Type B pancreatic cell (in vitro differentiated cells): ENCODE data around the gene WNT2B. TPM values are rescaled to one million over a fixed set of nuclear protein-coding genes. Genes with fewer than 3 reads are reported as not detected.

Source experiments
- DNase-seq: peaks from one replicate; pipeline ENCODE4 v3.0.0; 2021; ENCODE audit warnings: mixed read lengths; ENCODE audit not compliant: unreplicated experiment; ENCODE audit errors: extremely low spot score
- H3K27ac Mint-ChIP-seq: 2 replicates; pipeline ENCODE4 v1.8.0; 2021; ENCODE audit warnings: mild to moderate bottlenecking, mixed read lengths
- H3K27me3 Mint-ChIP-seq: 2 replicates; pipeline ENCODE4 v1.8.0; 2021; ENCODE audit warnings: mixed read lengths
- H3K36me3 Mint-ChIP-seq: 2 replicates; pipeline ENCODE4 v1.8.0; 2021; ENCODE audit warnings: mixed read lengths
- H3K4me1 Mint-ChIP-seq: one replicate; pipeline ENCODE4 v1.8.0; 2021; ENCODE audit warnings: mixed read lengths; ENCODE audit not compliant: unreplicated experiment
- H3K4me3 Mint-ChIP-seq: 2 replicates; pipeline ENCODE4 v1.8.0; 2021; ENCODE audit warnings: mild to moderate bottlenecking, mixed read lengths
- H3K9me3 Mint-ChIP-seq: 2 replicates; pipeline ENCODE4 v1.8.0; 2021; ENCODE audit warnings: mixed read lengths
- CTCF ChIP-seq: fragments of 200-600 bp; sonication (generic); conservative IDR thresholded peaks from 2 replicates; pipeline ENCODE4 v1.5.0; 2021; ENCODE audit warnings: antibody characterized with exemption, mild to moderate bottlenecking
- total RNA-seq: library from RNA; stranded (reverse); gene quantifications from 2 replicates; pipeline ENCODE4 v1.2.1, GENCODE V29; 2021; ENCODE audit warnings: low replicate concordance

The WNT2B gene
- total RNA-seq, 1 donor from 2014 or later: 41.0 TPM

GRCh38 chr1:112505878-112506277 is 2.9 kb upstream of the WNT2B start:
- H3K4me1 Mint-ChIP-seq: peaks cover 35% of the 10 kb centered on the region
- H3K27me3 Mint-ChIP-seq: peaks cover 88% of the 10 kb centered on the region
- no peaks in the 10 kb centered on the region for H3K9me3 Mint-ChIP-seq
- peaks cover 4% of the 10 kb centered on the region for H3K36me3 Mint-ChIP-seq
- TF ChIP-seq CTCF: no peak
- no peak for DNase-seq
- no peak overlapping the region for H3K27ac Mint-ChIP-seq
- H3K4me3 Mint-ChIP-seq: no peak overlapping the region

- peaks cover 35% of the 10 kb centered on the region for H3K4me1 Mint-ChIP-seq
- H3K27me3 Mint-ChIP-seq: peaks cover 88% of the 10 kb centered on the region
Observed at GRCh38 chr1:112506306-112506705, 2.5 kb upstream of the WNT2B start.

GRCh38 chr1:112506731-112507130 is 2.0 kb upstream of the WNT2B start:
- Mint-ChIP-seq H3K27me3 (peaks cover 88% of the 10 kb centered on the region), H3K4me1 (peaks cover 35% of the 10 kb centered on the region)

More at GRCh38 chr1:112506306-112506705, 2.5 kb upstream of the WNT2B start:
- TF ChIP-seq CTCF: no peak
- H3K9me3 Mint-ChIP-seq: no peaks in the 10 kb centered on the region
- H3K4me3 Mint-ChIP-seq: peak overlapping the region; percentile 36
- peaks cover 4% of the 10 kb centered on the region for H3K36me3 Mint-ChIP-seq
- no peak for DNase-seq
- H3K27ac Mint-ChIP-seq: no peak overlapping the region

GRCh38 chr1:112507336-112507735 is 1.4 kb upstream of the WNT2B start:
- H3K36me3 Mint-ChIP-seq: peaks cover 4% of the 10 kb centered on the region
- no peak overlapping the region for H3K27ac Mint-ChIP-seq
- H3K4me1 Mint-ChIP-seq: peaks cover 34% of the 10 kb centered on the region
- DNase-seq: no peak
- H3K9me3 Mint-ChIP-seq: no peaks in the 10 kb centered on the region
- H3K27me3 Mint-ChIP-seq: peaks cover 91% of the 10 kb centered on the region
- H3K4me3 Mint-ChIP-seq: peak overlapping the region; percentile 80
- TF ChIP-seq CTCF: no peak

More at GRCh38 chr1:112506731-112507130, 2.0 kb upstream of the WNT2B start:
- peak overlapping the region; percentile 36 for H3K4me3 Mint-ChIP-seq
- peaks cover 4% of the 10 kb centered on the region for H3K36me3 Mint-ChIP-seq
- H3K9me3 Mint-ChIP-seq: no peaks in the 10 kb centered on the region
- no peak for DNase-seq
- H3K27ac Mint-ChIP-seq: no peak overlapping the region
- TF ChIP-seq CTCF: no peak

GRCh38 chr1:112507921-112508277 is 866 bp upstream of the WNT2B start:
- peaks cover 28% of the 10 kb centered on the region for H3K4me1 Mint-ChIP-seq
- H3K4me3 Mint-ChIP-seq: peak overlapping the region; percentile 80
- H3K36me3 Mint-ChIP-seq: peaks cover 4% of the 10 kb centered on the region
- DNase-seq: no peak
- no peak for TF ChIP-seq CTCF
- no peak overlapping the region for H3K27ac Mint-ChIP-seq
- H3K27me3 Mint-ChIP-seq: peaks cover 91% of the 10 kb centered on the region
- no peaks in the 10 kb centered on the region for H3K9me3 Mint-ChIP-seq
